HCT116 (cell line): ENCODE results near the gene C20orf144. TPM values are rescaled to one million over a fixed set of nuclear protein-coding genes. Genes with fewer than 3 reads are reported as not detected.

ENCODE experiments used
- ATAC-seq: fragments of 200-7000 bp; cut with Tn5 transposase; 2 replicates; pipeline ENCODE4 v1.9.1; 2020; ENCODE audit warnings: mild to moderate bottlenecking, moderate library complexity
- Bru-seq: library from RNA; stranded (reverse); fragments of 400-500 nt; gene quantifications from one replicate; lab custom pipeline; 2021; lab: Mats Ljungman, UMichigan
- BruChase-seq, 2 experiments: library from RNA; stranded (reverse); fragments of 400-500 nt; gene quantifications; one replicate each; lab custom pipeline; 2021; lab: Mats Ljungman, UMichigan
- BruUV-seq: library from RNA; stranded (reverse); fragments of 400-500 nt; replicated peaks from 2 replicates; lab custom pipeline; 2021; lab: Mats Ljungman, UMichigan
- CTCF ChIA-PET: fragments of 300-600 bp; sonication (Branson Sonifier 250); formaldehyde crosslinking; loops from one replicate; lab custom pipeline; 2021; ENCODE audit warnings: antibody characterized with exemption; lab: Charles Lee
- POLR2A ChIA-PET: fragments of 300-600, 350-600 bp; sonication (Branson Sonifier 250); formaldehyde crosslinking; loops from one replicate; lab custom pipeline; 2021; ENCODE audit warnings: antibody characterized with exemption; lab: Charles Lee
- RAD21 ChIA-PET, 2 experiments: fragments of 300-600 bp; sonication (Branson Sonifier 250); formaldehyde crosslinking; loops; one replicate each; lab custom pipeline; 2023; ENCODE audit warnings: low total read pairs in 2 of 2; ENCODE audit not compliant: uncharacterized antibody in 2 of 2, unreplicated experiment in 2 of 2, low non-redundant PET in 1 of 2; lab: Charles Lee
- DNase-seq: peaks from one replicate; pipeline ENCODE4 v3.0.0-alpha.2; 2010; ENCODE audit warnings: low read depth, low spot score
- H2AFZ ChIP-seq: fragments of 200-600 bp; shearing (Covaris generic), sonication (generic); 2 replicates; pipeline ENCODE4 v1.6.1; 2017; ENCODE audit warnings: low read depth, mixed run types, mixed read lengths, antibody characterized with exemption, low read length; ENCODE audit not compliant: poor library complexity, severe bottlenecking
- H3K27ac ChIP-seq: 2 replicates; pipeline ENCODE4 v1.5.1; 2012; ENCODE audit warnings: low read depth, low read length
- H3K27me3 ChIP-seq: fragments of 200-600 bp; sonication (generic); 2 replicates; pipeline ENCODE4 v1.6.1; 2016; ENCODE audit warnings: mixed run types, low read length, mixed read lengths; ENCODE audit not compliant: insufficient read depth
- H3K36me3 ChIP-seq, 2 experiments: fragments of 200-500 bp in 1 of 2; fragments of 200-600 bp in 1 of 2; sonication (Bioruptor generic) in 1 of 2; sonication (generic) in 1 of 2; 2 replicates each; pipeline versions ENCODE4 v1.5.1 to v1.6.1; 2014 to 2016; ENCODE audit warnings: low read length in 2 of 2, inconsistent platforms in 1 of 2, mixed read lengths in 1 of 2, mixed run types in 1 of 2; ENCODE audit not compliant: insufficient read depth in 2 of 2, control insufficient read depth in 1 of 2
- H3K4me1 ChIP-seq, 2 experiments: fragments of 200-600 bp in 1 of 2; sonication (generic) in 1 of 2; 2 replicates each; pipeline versions ENCODE4 v1.5.1 to v1.6.1; 2012 to 2017; ENCODE audit warnings: low read length in 2 of 2, inconsistent platforms in 1 of 2, mild to moderate bottlenecking in 1 of 2, mixed read lengths in 1 of 2, mixed run types in 1 of 2, moderate library complexity in 1 of 2; ENCODE audit not compliant: insufficient read depth in 2 of 2, control insufficient read depth in 1 of 2
- H3K4me2 ChIP-seq: fragments of 200-600 bp; sonication (generic); 2 replicates; pipeline ENCODE4 v1.6.1; 2017; ENCODE audit warnings: mixed run types, low read length, mixed read lengths
- H3K4me3 ChIP-seq, 2 experiments: fragments of 200-600 bp in 1 of 2; sonication (generic) in 1 of 2; replicated peaks in 1 of 2; 2 replicates each; pipeline ENCODE4 v1.5.1; 2011 to 2016; ENCODE audit warnings: low read length in 2 of 2, control low read depth in 1 of 2, low read depth in 1 of 2, mild to moderate bottlenecking in 1 of 2, mixed read lengths in 1 of 2, mixed run types in 1 of 2
- H3K79me2 ChIP-seq: fragments of 200-600 bp; sonication (generic); 2 replicates; pipeline ENCODE4 v1.6.1; 2017; ENCODE audit warnings: mild to moderate bottlenecking, mixed run types, low read length, moderate library complexity, mixed read lengths; ENCODE audit not compliant: insufficient read depth
- H3K9ac ChIP-seq: fragments of 200-600 bp; sonication (generic); 2 replicates; pipeline ENCODE4 v1.6.1; 2016; ENCODE audit warnings: low read length, mixed read lengths
- H3K9me2 ChIP-seq: fragments of 200-600 bp; sonication (generic), shearing (Covaris generic); 2 replicates; pipeline ENCODE4 v1.6.1; 2017; ENCODE audit warnings: mixed run types, mild to moderate bottlenecking, moderate library complexity; ENCODE audit not compliant: insufficient read depth
- H3K9me3 ChIP-seq, 2 experiments: fragments of 200-500 bp in 1 of 2; fragments of 200-600 bp in 1 of 2; sonication (Bioruptor generic) in 1 of 2; sonication (generic) in 1 of 2; 2 replicates each; pipeline ENCODE4 v1.6.1; 2014 to 2017; ENCODE audit warnings: low read length in 2 of 2, mixed read lengths in 2 of 2, inconsistent platforms in 1 of 2, low read depth in 1 of 2, mild to moderate bottlenecking in 1 of 2, mixed run types in 1 of 2, moderate library complexity in 1 of 2; ENCODE audit not compliant: control insufficient read depth in 1 of 2, insufficient read depth in 1 of 2
- H4K20me1 ChIP-seq: fragments of 200-600 bp; sonication (generic), shearing (Covaris generic); 2 replicates; pipeline ENCODE4 v1.6.1; 2017; ENCODE audit warnings: mixed run types, mild to moderate bottlenecking, moderate library complexity; ENCODE audit not compliant: insufficient read depth
- ATF3 ChIP-seq: IDR thresholded peaks from 2 replicates; pipeline ENCODE4 v1.6.1; 2012
- CBX3 ChIP-seq: IDR thresholded peaks from 2 replicates; pipeline ENCODE4 v1.6.1; 2012; ENCODE audit warnings: low read depth
- EGR1 ChIP-seq: IDR thresholded peaks from 2 replicates; pipeline ENCODE4 v1.6.1; 2012; ENCODE audit warnings: low read depth
- ELF1 ChIP-seq: IDR thresholded peaks from 2 replicates; pipeline ENCODE4 v1.6.1; 2012; ENCODE audit warnings: low read depth, borderline replicate concordance
- EZH2 ChIP-seq: fragments of 200-600 bp; sonication (generic); IDR thresholded peaks from 2 replicates; pipeline ENCODE4 v1.6.1; 2017; ENCODE audit warnings: antibody characterized with exemption, mixed run types
- EZH2phosphoT487 ChIP-seq: fragments of 200-600 bp; IDR thresholded peaks from 2 replicates; pipeline ENCODE4 v1.6.1; 2018; ENCODE audit warnings: antibody characterized with exemption, borderline replicate concordance
- FOSL1 ChIP-seq: IDR thresholded peaks from 2 replicates; pipeline ENCODE4 v1.6.1; 2012; ENCODE audit warnings: low read depth
- MAX ChIP-seq: IDR thresholded peaks from 2 replicates; pipeline ENCODE4 v1.6.1; 2012
- POLR2A ChIP-seq: IDR thresholded peaks from 2 replicates; pipeline ENCODE4 v1.7.0; 2011; ENCODE audit warnings: borderline replicate concordance; ENCODE audit not compliant: insufficient read depth, insufficient read length; ENCODE audit errors: extremely low read depth
- POLR2AphosphoS5 ChIP-seq: IDR thresholded peaks from 2 replicates; pipeline ENCODE4 v1.6.1; 2011; ENCODE audit warnings: mild to moderate bottlenecking, low read depth, low read length, moderate library complexity
- REST ChIP-seq: IDR thresholded peaks from 2 replicates; pipeline ENCODE4 v1.6.1; 2012; ENCODE audit warnings: low read depth
- SIN3A ChIP-seq: IDR thresholded peaks from 2 replicates; pipeline ENCODE4 v1.6.1; 2012; ENCODE audit warnings: low read depth
- SP1 ChIP-seq: IDR thresholded peaks from 2 replicates; pipeline ENCODE4 v1.6.1; 2012; ENCODE audit warnings: low read depth
- SRF ChIP-seq: IDR thresholded peaks from 2 replicates; pipeline ENCODE4 v1.6.1; 2012; ENCODE audit warnings: low read depth
- TCF7L2 ChIP-seq: IDR thresholded peaks from 2 replicates; pipeline ENCODE4 v1.7.0; 2011; ENCODE audit warnings: borderline replicate concordance, inconsistent platforms; ENCODE audit not compliant: insufficient read depth, insufficient read length; ENCODE audit errors: extremely low read depth
- YY1 ChIP-seq: IDR thresholded peaks from 2 replicates; pipeline ENCODE4 v1.6.1; 2011; ENCODE audit warnings: low read length, low read depth, moderate library complexity, mild to moderate bottlenecking; ENCODE audit not compliant: insufficient replicate concordance; ENCODE audit errors: extremely low read depth
- ZFX ChIP-seq: fragments of 450-650 bp; IDR thresholded peaks from 2 replicates; pipeline ENCODE4 v1.6.1; 2017
- ZNF274 ChIP-seq: fragments of 200-500 bp; sonication (Bioruptor generic); IDR thresholded peaks from 2 replicates; pipeline ENCODE4 v1.6.1; 2014; ENCODE audit warnings: mild to moderate bottlenecking, low read depth, low read length, inconsistent platforms
- intact Hi-C: fragments of 100-400 bp; cut with micrococcal nuclease; formaldehyde crosslinking; loops from 2 replicates; pipeline ENCODE4 v1.10.0; 2022
- long read RNA-seq: library from polyadenylated mRNA; unstranded; transcript quantifications from one replicate; pipeline ENCODE4 v2.0.0, GENCODE V29; 2021; ENCODE audit not compliant: unreplicated experiment
- polyA plus RNA-seq: library from polyadenylated mRNA; unstranded; fragments of >200 nt; gene quantifications from 2 replicates; pipeline ENCODE4 v1.2.1, GENCODE V29; 2012; ENCODE audit warnings: missing spikeins
- total RNA-seq: library from RNA; stranded (reverse); gene quantifications from one replicate; pipeline ENCODE4 v1.2.1, GENCODE V29; 2021; ENCODE audit not compliant: unreplicated experiment
- TF ChIP-seq, protein P1 (sequence below), 3 experiments: fragments of 200-600 bp in 1 of 3; sonication (generic) in 1 of 3; IDR thresholded peaks in 2 of 3; conservative IDR thresholded peaks in 1 of 3; 2 replicates each; pipeline ENCODE4 v1.5.1; 2012 to 2017; ENCODE audit warnings: low read depth in 2 of 3, low read length in 2 of 3, antibody characterized with exemption in 1 of 3, borderline replicate concordance in 1 of 3, control low read depth in 1 of 3, mild to moderate bottlenecking in 1 of 3, mixed read lengths in 1 of 3, mixed run types in 1 of 3, moderate library complexity in 1 of 3; ENCODE audit not compliant: insufficient read depth in 1 of 3
- TF ChIP-seq, protein P2 (sequence below): IDR thresholded peaks from 2 replicates; pipeline ENCODE4 v1.6.1; 2011; ENCODE audit warnings: mild to moderate bottlenecking, low read length, moderate library complexity; ENCODE audit not compliant: insufficient replicate concordance; ENCODE audit errors: extremely low read depth

The C20orf144 gene
- total RNA-seq (0.37 TPM), Bru-seq, nascent RNA (not detected), BruChase-seq, experiment 1, labeled RNA remaining after a 6-hour chase (not detected), BruChase-seq, experiment 2, labeled RNA remaining after a 2-hour chase (not detected)
- 0.15 and 0.20 TPM in 2 replicates for polyA plus RNA-seq
- long read RNA-seq = 0 reads

GRCh38 chr20:33662172-33662571, at the start of gene C20orf144:
TSS of gene C20orf144 (plus strand) at chr20:33662327. CDS start at chr20:33662346, 19 bp downstream.
- Histone ChIP-seq H3K4me1 (peaks cover 9 to 22% of the 10 kb centered on the region in 2 experiments), H3K27ac (peak within 1 kb of the TSS; percentile 80), H3K36me3 (peaks cover 0 to 3% of the 10 kb centered on the region in 2 experiments; a peak in 1 of 4 replicates), H3K27me3 (no peaks in the 10 kb centered on the region), H2AFZ (no peak within 1 kb of the TSS), H3K9me2 (no peaks in the 10 kb centered on the region), H3K9me3 (no peaks in the 10 kb centered on the region), H4K20me1 (no peaks in the 10 kb centered on the region), H3K9ac (peak within 1 kb of the TSS; percentile 80), H3K79me2 (peaks cover 6% of the 10 kb centered on the region; the same call in 1 of the 2 replicates), H3K4me2 (peak within 1 kb of the TSS; percentile 97), H3K4me3 (peak within 1 kb of the TSS; percentile 76 to 90)
- intact Hi-C loops = no loop called here
- TF ChIP-seq, protein P1, sequence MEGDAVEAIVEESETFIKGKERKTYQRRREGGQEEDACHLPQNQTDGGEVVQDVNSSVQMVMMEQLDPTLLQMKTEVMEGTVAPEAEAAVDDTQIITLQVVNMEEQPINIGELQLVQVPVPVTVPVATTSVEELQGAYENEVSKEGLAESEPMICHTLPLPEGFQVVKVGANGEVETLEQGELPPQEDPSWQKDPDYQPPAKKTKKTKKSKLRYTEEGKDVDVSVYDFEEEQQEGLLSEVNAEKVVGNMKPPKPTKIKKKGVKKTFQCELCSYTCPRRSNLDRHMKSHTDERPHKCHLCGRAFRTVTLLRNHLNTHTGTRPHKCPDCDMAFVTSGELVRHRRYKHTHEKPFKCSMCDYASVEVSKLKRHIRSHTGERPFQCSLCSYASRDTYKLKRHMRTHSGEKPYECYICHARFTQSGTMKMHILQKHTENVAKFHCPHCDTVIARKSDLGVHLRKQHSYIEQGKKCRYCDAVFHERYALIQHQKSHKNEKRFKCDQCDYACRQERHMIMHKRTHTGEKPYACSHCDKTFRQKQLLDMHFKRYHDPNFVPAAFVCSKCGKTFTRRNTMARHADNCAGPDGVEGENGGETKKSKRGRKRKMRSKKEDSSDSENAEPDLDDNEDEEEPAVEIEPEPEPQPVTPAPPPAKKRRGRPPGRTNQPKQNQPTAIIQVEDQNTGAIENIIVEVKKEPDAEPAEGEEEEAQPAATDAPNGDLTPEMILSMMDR (IDR thresholded peaks at IDR 0.05 in 2 of 3, conservative IDR thresholded peaks at IDR 0.05 in 1 of 3; ENCODE audit: borderline replicate concordance in 1 of 3, insufficient read depth in 1 of 3, low read depth in 2 of 3, low read length in 2 of 3) = no peak
- TF ChIP-seq CBX3 = no peak
- TF ChIP-seq EGR1 = no peak
- TF ChIP-seq, protein P2, sequence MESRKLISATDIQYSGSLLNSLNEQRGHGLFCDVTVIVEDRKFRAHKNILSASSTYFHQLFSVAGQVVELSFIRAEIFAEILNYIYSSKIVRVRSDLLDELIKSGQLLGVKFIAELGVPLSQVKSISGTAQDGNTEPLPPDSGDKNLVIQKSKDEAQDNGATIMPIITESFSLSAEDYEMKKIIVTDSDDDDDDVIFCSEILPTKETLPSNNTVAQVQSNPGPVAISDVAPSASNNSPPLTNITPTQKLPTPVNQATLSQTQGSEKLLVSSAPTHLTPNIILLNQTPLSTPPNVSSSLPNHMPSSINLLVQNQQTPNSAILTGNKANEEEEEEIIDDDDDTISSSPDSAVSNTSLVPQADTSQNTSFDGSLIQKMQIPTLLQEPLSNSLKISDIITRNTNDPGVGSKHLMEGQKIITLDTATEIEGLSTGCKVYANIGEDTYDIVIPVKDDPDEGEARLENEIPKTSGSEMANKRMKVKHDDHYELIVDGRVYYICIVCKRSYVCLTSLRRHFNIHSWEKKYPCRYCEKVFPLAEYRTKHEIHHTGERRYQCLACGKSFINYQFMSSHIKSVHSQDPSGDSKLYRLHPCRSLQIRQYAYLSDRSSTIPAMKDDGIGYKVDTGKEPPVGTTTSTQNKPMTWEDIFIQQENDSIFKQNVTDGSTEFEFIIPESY = no peak
- no peak for TF ChIP-seq EZH2
- TF ChIP-seq FOSL1 = no peak
- TF ChIP-seq ELF1 = no peak
- no peak for TF ChIP-seq ZNF274
- no peak for TF ChIP-seq YY1
- no peak for TF ChIP-seq MAX
- TF ChIP-seq ZFX = no peak
- no peak for TF ChIP-seq SRF
- TF ChIP-seq EZH2phosphoT487 = no peak
- TF ChIP-seq SP1 = no peak
- TF ChIP-seq SIN3A = no peak
- no peak for TF ChIP-seq POLR2A
- TF ChIP-seq POLR2AphosphoS5 = no peak
- no peak for TF ChIP-seq ATF3
- TF ChIP-seq REST = no peak
- TF ChIP-seq TCF7L2 = no peak
- no TSS peak for BruUV-seq
- DNase-seq (no peak), ATAC-seq (no peak)
- ChIA-PET CTCF (no interaction called here), RAD21 (no interaction called here), POLR2A (no interaction called here)
